ENCODE measurements around the gene CABLES2.

The CABLES2 gene

GRCh38 chr20:62453186-62453808 is 46.2 kb upstream of the CABLES2 start:
- H3K9me3 ChIP-seq (ENCODE audit: low read length): no peaks in the 10 kb centered on the region
- no peak overlapping the region for H3K4me3 ChIP-seq (ENCODE audit: low read depth, low read length, poor library complexity, severe bottlenecking)
- H4K20me1 ChIP-seq (ENCODE audit: insufficient read depth, low read length): no peaks in the 10 kb centered on the region
- no peaks in the 10 kb centered on the region for H3F3A ChIP-seq (ENCODE audit: insufficient read depth, low read length)
- no peaks in the 10 kb centered on the region for H3K4me1 ChIP-seq (ENCODE audit: insufficient read depth, low read length, severe bottlenecking)
- no peak overlapping the region for H3K4me2 ChIP-seq (ENCODE audit: low read length)
- no peak overlapping the region for H2AFZ ChIP-seq (ENCODE audit: low read length)
- H3K27me3 ChIP-seq (ENCODE audit: insufficient read depth, low read length): 0 out of 2 replicates have a peak, but pooled peaks cover 5% of the 10 kb centered on the region
- no peaks in the 10 kb centered on the region for H3K9me2 ChIP-seq (ENCODE audit: low read depth, low read length)
- H3K9ac ChIP-seq (ENCODE audit: low read length): no peak overlapping the region
- H3K27ac ChIP-seq (ENCODE audit: low read depth, low read length, poor library complexity, severe bottlenecking): no peak overlapping the region
- H3K79me2 ChIP-seq (ENCODE audit: insufficient read depth, low read length): no peaks in the 10 kb centered on the region
- no peaks in the 10 kb centered on the region for H3K36me3 ChIP-seq (ENCODE audit: insufficient read depth, low read length)
- no peak for TF ChIP-seq EZH2 (IDR thresholded peaks at IDR 0.05; ENCODE audit: borderline replicate concordance, low read length)
- TF ChIP-seq CTCF (IDR thresholded peaks at IDR 0.05; ENCODE audit: low read length): no peak

GRCh38 chr20:62452475-62453095 is 45.5 kb upstream of the CABLES2 start:
- H3K9me3 ChIP-seq (ENCODE audit: low read length): no peaks in the 10 kb centered on the region
- no peak for TF ChIP-seq CTCF (IDR thresholded peaks at IDR 0.05; ENCODE audit: low read length)
- no peak for TF ChIP-seq EZH2 (IDR thresholded peaks at IDR 0.05; ENCODE audit: borderline replicate concordance, low read length)
- H3K9ac ChIP-seq (ENCODE audit: low read length): no peak overlapping the region
- H3F3A ChIP-seq (ENCODE audit: insufficient read depth, low read length): no peaks in the 10 kb centered on the region
- no peaks in the 10 kb centered on the region for H3K4me1 ChIP-seq (ENCODE audit: insufficient read depth, low read length, severe bottlenecking)
- H3K4me3 ChIP-seq (ENCODE audit: low read depth, low read length, poor library complexity, severe bottlenecking): no peak overlapping the region
- no peaks in the 10 kb centered on the region for H3K36me3 ChIP-seq (ENCODE audit: insufficient read depth, low read length)
- H3K4me2 ChIP-seq (ENCODE audit: low read length): no peak overlapping the region
- H3K27ac ChIP-seq (ENCODE audit: low read depth, low read length, poor library complexity, severe bottlenecking): no peak overlapping the region
- H3K9me2 ChIP-seq (ENCODE audit: low read depth, low read length): no peaks in the 10 kb centered on the region
- H3K27me3 ChIP-seq (ENCODE audit: insufficient read depth, low read length): 0 out of 2 replicates have a peak, but pooled peaks cover 3% of the 10 kb centered on the region
- H2AFZ ChIP-seq (ENCODE audit: low read length): no peak overlapping the region
- H4K20me1 ChIP-seq (ENCODE audit: insufficient read depth, low read length): no peaks in the 10 kb centered on the region
- no peaks in the 10 kb centered on the region for H3K79me2 ChIP-seq (ENCODE audit: insufficient read depth, low read length)

GRCh38 chr20:62451970-62452369 is 44.9 kb upstream of the CABLES2 start:
- Histone ChIP-seq H3K9ac (ENCODE audit: low read length) (no peak overlapping the region), H4K20me1 (ENCODE audit: insufficient read depth, low read length) (no peaks in the 10 kb centered on the region), H3K4me3 (ENCODE audit: low read depth, low read length, poor library complexity, severe bottlenecking) (no peak overlapping the region), H2AFZ (ENCODE audit: low read length) (no peak overlapping the region), H3F3A (ENCODE audit: insufficient read depth, low read length) (no peaks in the 10 kb centered on the region), H3K9me3 (ENCODE audit: low read length) (no peaks in the 10 kb centered on the region), H3K4me2 (ENCODE audit: low read length) (no peak overlapping the region), H3K4me1 (ENCODE audit: insufficient read depth, low read length, severe bottlenecking) (no peaks in the 10 kb centered on the region), H3K9me2 (ENCODE audit: low read depth, low read length) (no peaks in the 10 kb centered on the region), H3K27ac (ENCODE audit: low read depth, low read length, poor library complexity, severe bottlenecking) (no peak overlapping the region), H3K27me3 (ENCODE audit: insufficient read depth, low read length) (no peaks in the 10 kb centered on the region), H3K79me2 (ENCODE audit: insufficient read depth, low read length) (no peaks in the 10 kb centered on the region), H3K36me3 (ENCODE audit: insufficient read depth, low read length) (no peaks in the 10 kb centered on the region)
- TF ChIP-seq CTCF (IDR thresholded peaks at IDR 0.05; ENCODE audit: low read length): no peak
- no peak for TF ChIP-seq EZH2 (IDR thresholded peaks at IDR 0.05; ENCODE audit: borderline replicate concordance, low read length)

Measured in OCI-LY1 (cell line).